ENCODE results near the gene KIAA0513.

KIAA0513 gene

GRCh38 chr16:85142129-85142513 is 114.5 kb downstream of the KIAA0513 start:
- Histone ChIP-seq H3K4me3 (no peak overlapping the region), H3K36me3 (no peaks in the 10 kb centered on the region), H3K9ac (no peak overlapping the region), H3K4me1 (peaks cover 13 to 34% (median 24%) of the 10 kb centered on the region in 10 experiments), H4K20me1 (no peaks in the 10 kb centered on the region), H3K27me3 (peaks cover 0 to 15% (median 6%) of the 10 kb centered on the region in 11 experiments; a peak in 19 of 22 replicates), H3K27ac (no peak overlapping the region), H3K4me2 (no peak overlapping the region), H3K9me3 (replicated peaks in 1 of 11) (no peaks in the 10 kb centered on the region)
- no peak for TF ChIP-seq Cebpa-rat (IDR thresholded peaks at IDR 0.05)

DNA sequence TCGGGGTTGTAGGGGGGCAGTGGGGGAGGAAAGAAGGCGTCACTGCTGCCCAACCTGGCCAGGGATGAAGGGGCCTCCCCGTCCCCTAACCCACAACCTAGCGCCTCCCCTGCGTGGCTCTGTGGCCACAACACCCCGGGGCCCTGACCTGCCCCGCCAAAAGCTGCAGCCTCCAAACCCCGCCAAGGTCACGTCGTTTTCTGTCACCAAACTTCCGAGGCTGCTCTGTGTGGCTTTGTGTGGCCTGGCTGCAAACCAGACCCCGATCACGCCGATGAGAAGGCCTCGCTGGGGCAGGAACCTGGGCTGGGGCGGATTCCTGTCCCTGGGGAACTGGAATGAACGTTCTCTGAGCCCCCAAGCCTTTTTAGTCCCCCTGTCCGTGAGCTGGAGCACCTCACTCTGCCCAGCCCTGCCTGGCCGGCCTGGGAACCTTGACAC is 115.2 kb downstream of the KIAA0513 start:
- peaks cover 0 to 8% (median 0%) of the 10 kb centered on the region in 11 experiments; a peak in 8 of 22 replicates for H3K27me3 ChIP-seq
- no peak for TF ChIP-seq Cebpa-rat (IDR thresholded peaks at IDR 0.05)
- peaks cover 6 to 29% (median 17%) of the 10 kb centered on the region in 10 experiments for H3K4me1 ChIP-seq
- H3K4me3 ChIP-seq = no peak overlapping the region
- no peaks in the 10 kb centered on the region for H3K9me3 ChIP-seq (replicated peaks in 1 of 11)
- no peaks in the 10 kb centered on the region for H3K36me3 ChIP-seq
- H3K4me2 ChIP-seq = no peak overlapping the region
- no peak overlapping the region for H3K27ac ChIP-seq
- no peaks in the 10 kb centered on the region for H4K20me1 ChIP-seq
- H3K9ac ChIP-seq = peak overlapping the region in 2 of 11 experiments; percentile 10 to 34; a peak in 1 of 22 replicates
